Adipocyte (in vitro differentiated cells): ENCODE measurements around the gene PODN.

Experiments used
- DNase-seq: peaks from one replicate; pipeline ENCODE4 v3.0.0-alpha.2; 2015; ENCODE audit warnings: low read depth
- H3K27me3 ChIP-seq: replicated peaks from 2 replicates; pipeline ENCODE4 v1.7.0; 2013; ENCODE audit warnings: mild to moderate bottlenecking, low read length, moderate library complexity; ENCODE audit not compliant: control insufficient read depth, insufficient read depth
- H3K36me3 ChIP-seq: 2 replicates; pipeline ENCODE4 v1.7.0; 2013; ENCODE audit warnings: low read length, mild to moderate bottlenecking, moderate library complexity; ENCODE audit not compliant: control insufficient read depth, insufficient read depth, severe bottlenecking
- H3K4me1 ChIP-seq: 2 replicates; pipeline ENCODE4 v1.7.0; 2013; ENCODE audit warnings: mild to moderate bottlenecking, low read length, moderate library complexity; ENCODE audit not compliant: control insufficient read depth, insufficient read depth
- H3K4me3 ChIP-seq: 2 replicates; pipeline ENCODE4 v1.7.0; 2013; ENCODE audit warnings: mild to moderate bottlenecking, low read length, moderate library complexity
- H3K9ac ChIP-seq: 2 replicates; pipeline ENCODE4 v1.7.0; 2013; ENCODE audit warnings: mild to moderate bottlenecking, low read length, moderate library complexity
- H3K9me3 ChIP-seq: 2 replicates; pipeline ENCODE4 v1.7.0; 2013; ENCODE audit warnings: mild to moderate bottlenecking, low read length, moderate library complexity; ENCODE audit not compliant: control insufficient read depth

PODN gene

DNA sequence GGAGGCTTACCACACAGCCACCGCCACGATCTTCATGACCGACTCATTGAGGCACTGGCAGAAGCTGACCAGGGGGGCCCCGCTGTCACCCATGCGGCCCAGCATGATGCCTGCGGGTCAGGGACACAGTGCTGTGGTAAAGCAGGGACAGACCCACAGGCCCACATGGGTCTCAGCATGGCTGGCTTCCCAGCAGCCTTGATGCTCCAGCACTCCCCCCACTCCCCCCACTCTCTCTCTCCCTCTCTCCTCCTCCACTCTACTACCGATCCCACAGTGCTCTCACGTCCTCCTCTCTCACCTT is 31.4 kb downstream of the PODN start:
- Histone ChIP-seq H3K4me1 (peaks cover 31% of the 10 kb centered on the region), H3K9ac (no peak overlapping the region), H3K4me3 (no peak overlapping the region), H3K27me3 (no peaks in the 10 kb centered on the region), H3K36me3 (no peaks in the 10 kb centered on the region), H3K9me3 (no peaks in the 10 kb centered on the region)
- no peak for DNase-seq

DNA sequence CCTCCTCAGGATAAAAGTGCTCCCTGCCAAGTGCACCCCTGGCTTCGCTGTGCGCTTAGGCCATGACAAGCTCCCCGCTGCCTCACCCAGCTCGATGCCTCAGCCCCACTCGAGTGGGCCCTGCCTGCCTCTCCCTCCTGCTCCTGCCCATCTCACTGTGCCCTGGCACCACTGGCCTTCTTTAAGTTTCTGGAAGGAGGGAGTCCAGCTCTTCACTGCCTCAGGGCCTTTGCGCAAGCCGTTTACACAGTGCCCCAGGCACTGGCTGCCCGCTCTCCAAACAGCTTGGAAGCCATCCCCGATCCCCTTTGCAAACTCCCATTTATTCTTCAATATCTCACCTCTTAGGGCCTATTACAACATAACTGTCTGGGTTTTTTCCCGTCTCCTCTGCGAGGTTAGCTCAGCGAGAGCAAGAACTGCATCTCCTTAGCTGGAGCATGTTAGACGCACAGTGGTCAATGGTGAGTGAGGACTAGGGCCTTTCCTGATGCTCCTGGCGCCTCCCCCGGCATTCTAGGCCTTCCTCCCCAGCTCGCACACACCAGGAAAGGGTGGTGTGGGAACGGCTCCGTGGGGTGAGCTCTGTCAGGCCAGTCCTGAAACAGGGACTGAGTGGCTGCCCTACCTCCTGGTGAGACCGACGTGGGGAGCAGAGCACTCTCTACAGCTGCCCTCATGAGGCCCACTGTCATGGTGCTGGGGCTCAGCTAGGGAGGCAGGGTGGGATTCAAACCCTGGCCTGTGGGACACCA is 31.9 kb downstream of the PODN start:
- H3K4me1 ChIP-seq: peaks cover 26% of the 10 kb centered on the region
- DNase-seq: no peak

DNA sequence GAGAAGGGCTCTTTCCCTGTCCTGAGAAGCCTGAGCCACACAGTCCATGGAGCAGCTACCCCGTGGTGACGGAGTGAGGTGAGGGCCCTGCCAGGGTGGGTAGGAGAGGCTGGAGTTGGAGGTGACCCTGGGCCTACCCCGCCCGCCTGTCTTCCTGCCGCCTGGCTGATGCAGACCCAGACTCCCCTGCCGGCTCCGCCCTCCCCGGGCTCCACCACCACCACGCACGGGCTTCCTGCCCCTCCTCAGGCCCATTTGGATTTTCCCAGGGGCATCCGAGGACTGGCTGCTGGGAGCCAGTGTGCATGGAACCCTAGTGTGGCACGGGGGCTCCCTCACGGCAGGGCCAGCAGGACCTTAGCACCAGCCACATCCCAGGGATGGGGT is 32.5 kb downstream of the PODN start:
- Histone ChIP-seq H3K9me3 (no peaks in the 10 kb centered on the region), H3K4me3 (no peak overlapping the region), H3K4me1 (peaks cover 21% of the 10 kb centered on the region), H3K27me3 (no peaks in the 10 kb centered on the region), H3K36me3 (no peaks in the 10 kb centered on the region), H3K9ac (no peak overlapping the region)
- DNase-seq: no peak

More for the DNA sequence above, 31.9 kb downstream of the PODN start:
- H3K4me3 ChIP-seq: no peak overlapping the region
- H3K27me3 ChIP-seq: no peaks in the 10 kb centered on the region
- H3K9ac ChIP-seq: no peak overlapping the region
- H3K9me3 ChIP-seq: no peaks in the 10 kb centered on the region
- no peaks in the 10 kb centered on the region for H3K36me3 ChIP-seq

DNA sequence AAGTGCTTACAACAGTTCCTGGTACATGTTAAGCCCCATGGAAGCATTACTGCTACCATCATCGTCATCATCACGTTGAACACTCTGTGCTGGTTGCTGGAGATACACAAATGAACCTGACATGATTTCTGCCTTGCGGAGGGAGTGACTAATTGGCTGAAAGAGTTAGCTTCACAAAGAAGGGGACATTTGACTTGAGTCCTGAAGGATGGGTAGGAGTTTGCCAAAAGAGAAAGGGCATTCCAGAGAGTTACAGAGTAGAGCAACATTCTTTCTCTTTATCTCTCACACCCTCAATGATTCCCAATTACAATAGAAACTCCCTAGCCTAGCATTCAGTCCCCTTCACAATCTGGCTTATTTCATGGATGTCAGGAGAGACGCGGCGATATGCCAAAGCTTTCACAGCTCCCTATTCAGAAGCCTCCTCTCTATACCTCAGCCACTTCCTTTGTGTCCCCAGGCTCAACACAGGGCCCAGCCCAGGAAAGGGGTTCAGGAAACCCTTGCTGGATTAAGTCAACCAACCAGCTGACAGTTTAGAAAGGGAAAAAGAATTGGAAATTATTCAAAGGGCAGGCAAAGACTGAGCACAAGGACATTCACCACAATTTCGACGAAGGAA is 42.4 kb downstream of the PODN start:
- no peaks in the 10 kb centered on the region for H3K27me3 ChIP-seq
- DNase-seq: no peak
- H3K36me3 ChIP-seq: no peaks in the 10 kb centered on the region
- H3K9ac ChIP-seq: no peak overlapping the region
- no peaks in the 10 kb centered on the region for H3K9me3 ChIP-seq
- no peak overlapping the region for H3K4me3 ChIP-seq
- H3K4me1 ChIP-seq: peaks cover 14% of the 10 kb centered on the region

DNA sequence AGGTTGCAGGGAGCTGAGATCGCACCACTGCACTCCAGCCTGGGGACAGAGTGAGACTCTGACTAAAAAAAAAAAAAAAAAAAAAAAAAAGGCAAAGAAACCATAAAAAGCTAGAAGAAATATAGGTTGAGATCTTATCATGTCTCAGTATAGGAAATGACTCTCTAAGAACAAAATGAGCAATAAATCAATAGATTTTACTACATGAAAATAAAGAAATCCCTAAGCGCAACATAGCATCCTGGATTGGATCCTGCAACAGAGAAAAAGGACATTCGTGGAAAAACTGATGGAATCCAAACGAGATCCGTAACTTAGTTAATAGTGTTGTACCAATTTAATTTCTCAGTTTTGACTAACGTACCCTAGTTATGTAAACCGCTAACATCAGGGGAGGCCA is 45.1 kb downstream of the PODN start:
- H3K4me3 ChIP-seq: no peak overlapping the region
- H3K4me1 ChIP-seq: peaks cover 33% of the 10 kb centered on the region
- no peaks in the 10 kb centered on the region for H3K36me3 ChIP-seq
- no peak for DNase-seq
- H3K9me3 ChIP-seq: peaks cover 17% of the 10 kb centered on the region
- no peaks in the 10 kb centered on the region for H3K27me3 ChIP-seq
- no peak overlapping the region for H3K9ac ChIP-seq

DNA sequence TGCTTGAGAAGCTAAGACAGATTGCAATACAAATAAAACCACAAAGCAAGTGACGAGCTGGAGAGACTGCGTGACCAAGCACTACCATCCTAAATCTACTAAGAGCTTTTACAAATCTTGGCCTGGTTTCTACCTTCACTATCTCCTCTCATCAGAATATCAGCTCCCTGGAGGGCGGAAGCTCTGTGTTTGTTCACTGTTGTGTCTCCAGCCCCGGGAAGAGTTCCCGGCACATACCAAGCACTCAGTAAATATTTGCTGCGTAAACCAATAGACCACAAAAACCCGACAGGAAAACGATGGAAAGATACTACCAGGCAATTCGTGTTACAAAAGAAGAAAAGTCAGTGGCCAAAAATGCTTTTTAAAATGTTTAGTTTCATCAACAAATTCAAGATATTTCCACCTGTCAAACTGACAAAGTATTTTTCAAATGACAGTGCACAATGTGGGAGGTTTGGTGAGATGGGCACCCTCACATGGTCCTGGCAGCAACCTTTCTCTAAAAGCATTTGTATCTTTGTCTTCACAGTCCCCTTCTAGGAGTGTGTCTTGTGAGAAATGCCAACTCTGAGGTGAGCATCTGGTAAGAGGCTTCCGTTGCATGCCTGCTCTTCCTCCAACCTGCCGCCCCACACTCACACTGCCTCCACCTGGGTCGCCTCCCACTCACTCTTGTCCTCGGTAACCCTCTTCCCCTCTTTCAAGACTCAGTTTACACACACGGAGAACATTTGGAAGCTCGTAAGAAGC is 45.7 kb downstream of the PODN start:
- Histone ChIP-seq H3K9ac (peak overlapping the region; percentile 22), H3K4me3 (no peak overlapping the region), H3K9me3 (peaks cover 20% of the 10 kb centered on the region), H3K4me1 (peaks cover 34% of the 10 kb centered on the region), H3K36me3 (no peaks in the 10 kb centered on the region), H3K27me3 (no peaks in the 10 kb centered on the region)
- peak; percentile 90 for DNase-seq

DNA sequence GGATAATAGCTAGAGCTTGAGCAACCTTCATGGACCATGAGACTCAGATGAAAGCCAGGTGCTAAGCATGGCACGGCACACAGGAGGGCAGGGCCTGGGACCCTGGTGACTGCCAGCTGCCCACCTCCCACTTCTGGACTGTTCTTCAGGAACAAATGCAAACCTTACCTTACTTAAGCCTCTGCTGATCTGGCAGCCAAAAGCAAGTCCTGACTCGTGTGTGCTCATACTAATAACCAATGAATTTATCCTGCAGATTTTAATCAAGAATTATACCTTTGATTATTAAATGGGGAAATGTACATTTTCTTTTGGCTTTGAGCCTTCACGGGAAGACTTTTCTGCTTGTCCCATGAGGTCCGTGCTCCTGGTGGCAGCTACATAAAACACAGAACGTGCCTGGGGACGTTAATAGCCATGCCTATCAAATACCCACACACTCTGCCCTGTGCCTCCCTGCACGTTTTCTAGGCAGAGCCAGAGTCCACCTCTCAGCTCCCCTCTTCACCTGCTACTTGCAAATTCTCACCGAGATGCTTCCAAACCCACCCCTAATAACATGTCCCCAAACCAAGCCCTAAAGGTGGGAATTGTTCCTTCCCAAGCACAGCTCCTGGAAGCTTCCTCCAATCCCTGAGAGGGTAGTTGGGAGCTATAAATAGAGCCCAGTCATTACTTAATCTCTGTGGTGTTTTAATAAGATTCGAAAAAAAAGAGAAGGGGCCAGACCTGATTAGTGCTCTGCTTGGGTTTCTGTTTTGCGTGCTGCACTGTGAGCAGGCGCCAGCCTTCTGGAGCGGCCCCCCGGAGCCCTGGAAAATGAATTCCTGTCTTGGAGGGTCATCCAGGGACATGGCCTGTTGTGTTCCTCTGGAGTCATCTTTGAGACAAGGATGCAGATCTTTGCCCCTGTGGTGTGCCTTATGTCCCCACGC is 46.9 kb downstream of the PODN start:
- DNase-seq: peak; percentile 18
- H3K9ac ChIP-seq: peak overlapping the region; percentile 20
- H3K27me3 ChIP-seq: no peaks in the 10 kb centered on the region
- H3K36me3 ChIP-seq: no peaks in the 10 kb centered on the region
- peaks cover 20% of the 10 kb centered on the region for H3K9me3 ChIP-seq
- H3K4me1 ChIP-seq: peaks cover 38% of the 10 kb centered on the region
- no peak overlapping the region for H3K4me3 ChIP-seq

DNA sequence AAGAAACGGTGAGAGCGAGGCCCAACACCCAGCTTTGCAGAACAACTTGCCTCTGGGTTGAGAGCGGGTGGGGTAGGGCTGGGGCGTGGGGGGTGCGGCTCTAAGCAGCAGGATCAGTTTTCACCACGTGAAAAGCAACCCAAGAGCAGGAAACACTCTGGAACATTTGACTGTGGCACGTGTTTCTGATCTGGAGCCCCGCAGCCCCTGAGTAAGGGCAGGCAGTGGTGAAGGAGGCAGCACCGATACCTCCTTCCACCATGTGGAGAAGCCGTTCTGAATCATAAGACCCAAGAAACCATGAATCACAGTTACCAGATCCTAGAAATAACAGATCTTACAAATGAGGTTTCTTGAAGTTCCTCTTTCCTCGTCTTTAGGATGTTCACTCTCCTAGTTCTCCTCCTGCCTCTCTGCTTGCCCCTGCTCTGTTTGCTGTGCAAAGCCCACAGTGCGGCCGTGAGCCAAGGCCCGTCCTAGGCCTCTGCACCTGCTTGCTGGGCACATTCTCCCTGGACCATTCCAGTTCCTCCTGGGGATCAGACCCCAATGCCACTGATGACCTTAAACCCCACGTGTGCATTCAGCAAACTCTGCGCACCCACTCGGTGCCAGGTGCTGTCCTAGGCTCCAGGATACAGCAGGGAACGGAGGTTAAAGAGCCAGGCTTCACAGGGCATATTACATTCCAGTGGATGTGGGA is 48.5 kb downstream of the PODN start:
- peak overlapping the region; percentile 18 for H3K9ac ChIP-seq
- peaks cover 47% of the 10 kb centered on the region for H3K4me1 ChIP-seq
- H3K27me3 ChIP-seq: no peaks in the 10 kb centered on the region
- peak; percentile 56 for DNase-seq
- H3K36me3 ChIP-seq: no peaks in the 10 kb centered on the region
- H3K9me3 ChIP-seq: peaks cover 20% of the 10 kb centered on the region
- H3K4me3 ChIP-seq: no peak overlapping the region

DNA sequence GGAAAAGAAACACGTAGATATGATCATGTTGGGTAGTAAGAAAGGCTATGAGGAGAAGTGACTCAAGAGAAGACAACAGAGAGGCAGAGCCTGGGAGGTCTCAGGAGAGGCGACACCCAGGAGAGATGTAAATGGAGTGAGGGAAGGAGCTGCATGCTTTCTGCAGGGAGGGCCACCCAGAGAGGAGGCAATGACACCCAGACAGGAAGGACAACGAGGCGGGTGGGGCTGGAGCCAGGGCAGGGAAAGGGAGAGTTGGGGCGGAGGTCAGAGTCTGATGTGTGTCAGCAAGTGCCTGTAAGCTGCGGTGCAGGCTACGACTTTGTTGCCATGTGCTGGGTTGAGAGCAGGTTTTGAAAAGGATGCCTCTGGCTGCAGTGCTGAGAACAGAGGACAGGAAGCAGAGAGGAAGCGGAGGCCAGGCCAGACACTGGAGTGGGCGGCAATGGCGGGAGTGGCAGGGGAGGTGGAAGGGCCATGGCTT is 49.1 kb downstream of the PODN start:
- Histone ChIP-seq H3K27me3 (no peaks in the 10 kb centered on the region), H3K4me3 (peak overlapping the region; percentile 50), H3K4me1 (peaks cover 53% of the 10 kb centered on the region), H3K36me3 (no peaks in the 10 kb centered on the region), H3K9ac (no peak overlapping the region), H3K9me3 (peaks cover 20% of the 10 kb centered on the region)
- DNase-seq: no peak

DNA sequence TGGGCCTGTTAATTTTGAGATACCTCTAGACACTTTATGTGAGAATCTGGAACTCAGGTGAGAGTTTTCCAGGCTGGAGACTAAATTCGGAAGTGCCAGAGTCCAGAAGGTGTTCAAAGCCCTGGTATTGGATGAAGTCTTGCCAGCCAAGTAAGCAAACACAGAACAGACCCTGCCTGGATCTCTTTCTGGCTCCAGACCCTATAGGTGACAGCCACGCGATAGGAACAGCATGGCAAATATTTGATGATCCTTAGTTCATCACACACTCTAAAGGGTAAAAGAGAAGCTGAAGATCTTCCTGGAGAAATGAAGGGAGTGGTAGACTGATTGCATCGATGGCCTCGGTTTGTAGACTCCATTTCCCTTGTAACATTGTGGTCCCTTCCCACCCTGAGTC is 49.7 kb downstream of the PODN start:
- H3K4me1 ChIP-seq: peaks cover 56% of the 10 kb centered on the region

More for the DNA sequence above, 49.7 kb downstream of the PODN start:
- Histone ChIP-seq H3K9me3 (peaks cover 20% of the 10 kb centered on the region), H3K4me3 (peak overlapping the region; percentile 50), H3K9ac (no peak overlapping the region), H3K27me3 (no peaks in the 10 kb centered on the region), H3K36me3 (no peaks in the 10 kb centered on the region)
- DNase-seq: no peak
